ENCODE measurements around the gene CTTNBP2NL. TPM values are rescaled to one million over a fixed set of nuclear protein-coding genes. Genes with fewer than 3 reads are reported as not detected.

Gene CTTNBP2NL
- total RNA-seq, 1 experiment from 2014 or later = 38.8 TPM

DNA sequence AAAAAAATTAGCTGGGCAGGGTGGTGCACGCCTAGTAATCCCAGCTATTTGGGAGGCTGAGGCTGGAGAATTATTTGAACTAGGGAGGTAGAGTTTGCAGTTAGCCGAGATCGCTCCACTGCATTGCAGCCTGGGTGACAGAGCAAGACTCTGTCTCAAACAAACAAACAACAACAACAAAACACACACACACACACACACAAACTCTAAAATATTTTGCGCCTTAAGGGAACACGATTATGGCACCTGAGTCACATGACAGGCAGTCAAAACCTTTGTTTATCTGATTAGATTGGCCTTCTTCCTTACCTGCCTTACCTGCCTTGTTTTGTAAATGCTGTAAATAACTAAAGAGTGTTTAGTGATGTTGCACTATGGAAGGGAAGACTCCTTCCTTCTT is 92.1 kb downstream of the CTTNBP2NL start:
- no peak overlapping the region for H2BK120ac ChIP-seq (ENCODE audit: low read depth, low read length, poor library complexity, severe bottlenecking)
- no peaks in the 10 kb centered on the region for H3K36me3 Mint-ChIP-seq (ENCODE audit: insufficient read depth in 1 of 3, low read depth in 3 of 3)
- no peak overlapping the region for H3K56ac ChIP-seq (ENCODE audit: insufficient read length, low read depth, low read length)
- no peaks in the 10 kb centered on the region for H3K27me3 ChIP-seq (ENCODE audit: insufficient read depth, low read length)
- no peak overlapping the region for H3T11ph ChIP-seq (ENCODE audit: low read length)
- H4K8ac ChIP-seq (replicated peaks; ENCODE audit: insufficient read length, low read depth, low read length) = no peak overlapping the region
- no peak overlapping the region for H4K91ac ChIP-seq (ENCODE audit: insufficient read length, low read depth, low read length)
- TF ChIP-seq, protein P1, sequence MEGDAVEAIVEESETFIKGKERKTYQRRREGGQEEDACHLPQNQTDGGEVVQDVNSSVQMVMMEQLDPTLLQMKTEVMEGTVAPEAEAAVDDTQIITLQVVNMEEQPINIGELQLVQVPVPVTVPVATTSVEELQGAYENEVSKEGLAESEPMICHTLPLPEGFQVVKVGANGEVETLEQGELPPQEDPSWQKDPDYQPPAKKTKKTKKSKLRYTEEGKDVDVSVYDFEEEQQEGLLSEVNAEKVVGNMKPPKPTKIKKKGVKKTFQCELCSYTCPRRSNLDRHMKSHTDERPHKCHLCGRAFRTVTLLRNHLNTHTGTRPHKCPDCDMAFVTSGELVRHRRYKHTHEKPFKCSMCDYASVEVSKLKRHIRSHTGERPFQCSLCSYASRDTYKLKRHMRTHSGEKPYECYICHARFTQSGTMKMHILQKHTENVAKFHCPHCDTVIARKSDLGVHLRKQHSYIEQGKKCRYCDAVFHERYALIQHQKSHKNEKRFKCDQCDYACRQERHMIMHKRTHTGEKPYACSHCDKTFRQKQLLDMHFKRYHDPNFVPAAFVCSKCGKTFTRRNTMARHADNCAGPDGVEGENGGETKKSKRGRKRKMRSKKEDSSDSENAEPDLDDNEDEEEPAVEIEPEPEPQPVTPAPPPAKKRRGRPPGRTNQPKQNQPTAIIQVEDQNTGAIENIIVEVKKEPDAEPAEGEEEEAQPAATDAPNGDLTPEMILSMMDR (conservative IDR thresholded peaks at IDR 0.05) = no peak
- peaks cover 10% of the 10 kb centered on the region; the same call in 1 of the 2 replicates for H3K27me3 Mint-ChIP-seq (ENCODE audit: low read depth)
- H3K79me2 ChIP-seq (ENCODE audit: insufficient read depth, low read length) = no peaks in the 10 kb centered on the region
- H2AFZ ChIP-seq (ENCODE audit: low read length) = no peak overlapping the region
- H3K14ac ChIP-seq (ENCODE audit: insufficient read depth, low read length) = no peak overlapping the region
- no peak overlapping the region for H4K5ac ChIP-seq (ENCODE audit: insufficient read length, low read depth, low read length)
- H2BK15ac ChIP-seq (ENCODE audit: low read depth, low read length) = no peak overlapping the region
- H3K9me3 Mint-ChIP-seq = no peaks in the 10 kb centered on the region
- H2BK12ac ChIP-seq (ENCODE audit: insufficient read length, low read depth, low read length) = no peak overlapping the region
- H2AK5ac ChIP-seq (ENCODE audit: insufficient read length, low read length) = no peak overlapping the region
- no peaks in the 10 kb centered on the region for H3K9me3 ChIP-seq (ENCODE audit: control insufficient read depth, low read depth, low read length)
- no CpG with 5 or more reads among the region's 5 CpGs for WGBS (ENCODE audit: extremely low coverage, insufficient read length, low lambda C conversion rate)
- H2BK5ac ChIP-seq (ENCODE audit: insufficient read length, low read length) = no peak overlapping the region
- no peak overlapping the region for H3K4ac ChIP-seq (ENCODE audit: low read depth, low read length)
- no peak overlapping the region for H2BK20ac ChIP-seq (ENCODE audit: low read depth, low read length, poor library complexity, severe bottlenecking)
- H3K4me3 Mint-ChIP-seq = no peak overlapping the region
- H3K27ac Mint-ChIP-seq = no peak overlapping the region
- no peak for DNase-seq
- H3K18ac ChIP-seq (ENCODE audit: insufficient read length, low read depth, low read length) = no peak overlapping the region
- no peak overlapping the region for H3K23ac ChIP-seq (ENCODE audit: insufficient read length, low read depth, low read length)
- no peak overlapping the region for H3K4me2 ChIP-seq (ENCODE audit: insufficient read depth, insufficient read length, low read length)
- H3K4me1 Mint-ChIP-seq = peaks cover 0 to 3% of the 10 kb centered on the region in 2 experiments; a peak in 1 of 4 replicates
- no peak overlapping the region for H3K9ac ChIP-seq (ENCODE audit: extremely low read depth, insufficient read length, low read length)
- H3K27ac ChIP-seq (ENCODE audit: insufficient read length, low read depth, low read length) = no peak overlapping the region
- H3K23me2 ChIP-seq (ENCODE audit: insufficient read length, low read depth, low read length, poor library complexity, severe bottlenecking) = no peaks in the 10 kb centered on the region
- H3K79me1 ChIP-seq (ENCODE audit: insufficient read depth, low read depth, low read length, poor library complexity, severe bottlenecking) = no peaks in the 10 kb centered on the region
- H4K20me1 ChIP-seq (ENCODE audit: control insufficient read depth, insufficient read depth, insufficient read length) = no peaks in the 10 kb centered on the region
- no peaks in the 10 kb centered on the region for H3K4me1 ChIP-seq (ENCODE audit: insufficient read depth, low read length)
